Measurements from ENCODE around the gene MED7.

DNA sequence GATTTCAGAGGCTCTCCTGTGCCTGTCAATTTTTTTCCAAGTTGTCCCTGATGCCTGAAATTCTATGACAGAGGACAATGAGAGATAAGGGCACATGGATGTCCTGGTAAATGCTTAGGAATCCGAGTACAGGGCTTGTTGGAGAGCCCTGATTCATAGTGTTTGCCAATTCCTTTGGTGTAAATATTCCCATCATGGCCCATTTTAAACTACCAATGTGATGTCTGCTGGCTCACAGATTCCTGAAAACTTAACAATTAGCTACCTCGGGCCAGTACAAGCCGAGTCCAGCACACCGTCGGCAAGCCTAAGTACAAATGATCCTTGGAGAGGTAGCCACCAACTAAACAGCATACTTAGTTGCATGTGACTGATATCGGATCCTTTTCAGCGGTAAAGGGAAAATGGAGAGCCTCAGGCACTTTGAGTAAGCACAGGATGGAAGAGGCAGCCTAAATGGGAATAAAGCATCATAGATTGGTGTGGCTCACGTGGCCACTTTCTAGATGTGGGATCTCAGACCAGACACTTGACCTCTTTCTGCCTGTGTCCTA, 41.5 kb upstream of the MED7 start:
- TF ChIP-seq EZH2 (IDR thresholded peaks at IDR 0.05; ENCODE audit: borderline replicate concordance, insufficient read depth, low read length, poor library complexity, severe bottlenecking) (no peak), CTCF (IDR thresholded peaks at IDR 0.05; ENCODE audit: poor library complexity, severe bottlenecking) (no peak), SMC3 (conservative IDR thresholded peaks at IDR 0.05; ENCODE audit: poor library complexity) (no peak), POLR2AphosphoS5 (IDR thresholded peaks at IDR 0.05) (no peak)

Measured in neural cell (in vitro differentiated cells).